ENCODE data around the gene SELENOH. TPM values are rescaled to one million over a fixed set of nuclear protein-coding genes. Genes with fewer than 3 reads are reported as not detected.
A peak's percentile ranks its signal among the peaks of the same experiment; 100 is the strongest.
"Not testable (repeated sequence)": the region's sequence is repeated elsewhere in the genome, so short reads cannot be mapped to it uniquely, and the experiment has no call there.

Gene SELENOH
- total RNA-seq, 4 donors from 2014 or later, result 130 to 271 (median 169) TPM

DNA sequence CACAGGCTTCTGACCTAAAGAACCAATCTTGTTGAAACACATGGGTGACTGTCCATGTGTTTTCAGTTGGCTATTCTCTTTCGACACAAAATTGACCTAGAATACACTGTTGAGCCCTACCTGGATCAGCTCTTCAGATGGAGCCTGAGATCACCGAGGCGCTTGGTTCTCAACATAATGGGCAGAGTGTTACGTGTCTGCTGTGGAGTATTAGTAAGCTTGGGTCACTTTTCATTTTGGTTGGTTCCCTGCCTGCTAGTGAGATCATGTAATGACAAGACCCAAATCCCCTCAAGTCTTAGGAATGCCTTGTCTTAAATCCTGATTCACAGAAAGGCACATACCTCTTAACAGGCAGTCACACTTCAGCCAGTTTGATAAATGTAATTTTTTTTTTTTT is 38.0 kb upstream of the SELENOH start:
- peaks cover 10 to 23% of the 10 kb centered on the region in 2 donors for H3K4me1 ChIP-seq
- H3K36me3 ChIP-seq, result peaks cover 24 to 30% of the 10 kb centered on the region in 2 donors
- TF ChIP-seq, protein P1, sequence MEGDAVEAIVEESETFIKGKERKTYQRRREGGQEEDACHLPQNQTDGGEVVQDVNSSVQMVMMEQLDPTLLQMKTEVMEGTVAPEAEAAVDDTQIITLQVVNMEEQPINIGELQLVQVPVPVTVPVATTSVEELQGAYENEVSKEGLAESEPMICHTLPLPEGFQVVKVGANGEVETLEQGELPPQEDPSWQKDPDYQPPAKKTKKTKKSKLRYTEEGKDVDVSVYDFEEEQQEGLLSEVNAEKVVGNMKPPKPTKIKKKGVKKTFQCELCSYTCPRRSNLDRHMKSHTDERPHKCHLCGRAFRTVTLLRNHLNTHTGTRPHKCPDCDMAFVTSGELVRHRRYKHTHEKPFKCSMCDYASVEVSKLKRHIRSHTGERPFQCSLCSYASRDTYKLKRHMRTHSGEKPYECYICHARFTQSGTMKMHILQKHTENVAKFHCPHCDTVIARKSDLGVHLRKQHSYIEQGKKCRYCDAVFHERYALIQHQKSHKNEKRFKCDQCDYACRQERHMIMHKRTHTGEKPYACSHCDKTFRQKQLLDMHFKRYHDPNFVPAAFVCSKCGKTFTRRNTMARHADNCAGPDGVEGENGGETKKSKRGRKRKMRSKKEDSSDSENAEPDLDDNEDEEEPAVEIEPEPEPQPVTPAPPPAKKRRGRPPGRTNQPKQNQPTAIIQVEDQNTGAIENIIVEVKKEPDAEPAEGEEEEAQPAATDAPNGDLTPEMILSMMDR (IDR thresholded peaks at IDR 0.05), result no peak
- peak in 1 of 2 donors; percentile 33 for TF ChIP-seq POLR2A (IDR thresholded peaks at IDR 0.05)
- no peak overlapping the region for H3K4me3 ChIP-seq (replicated peaks in 1 of 3)
- no peaks in the 10 kb centered on the region for H3K9me3 ChIP-seq
- H3K27ac ChIP-seq, result peak overlapping the region; percentile 71 to 77 (median 72)
- peak; percentile 62 to 68 for DNase-seq
- 29 to 36% methylated on average over 4 of the region's 4 CpGs for WGBS, 2 donors
- intact Hi-C loops (cut with DNase I), result no loop called here
- H3K27me3 ChIP-seq, result no peaks in the 10 kb centered on the region

DNA sequence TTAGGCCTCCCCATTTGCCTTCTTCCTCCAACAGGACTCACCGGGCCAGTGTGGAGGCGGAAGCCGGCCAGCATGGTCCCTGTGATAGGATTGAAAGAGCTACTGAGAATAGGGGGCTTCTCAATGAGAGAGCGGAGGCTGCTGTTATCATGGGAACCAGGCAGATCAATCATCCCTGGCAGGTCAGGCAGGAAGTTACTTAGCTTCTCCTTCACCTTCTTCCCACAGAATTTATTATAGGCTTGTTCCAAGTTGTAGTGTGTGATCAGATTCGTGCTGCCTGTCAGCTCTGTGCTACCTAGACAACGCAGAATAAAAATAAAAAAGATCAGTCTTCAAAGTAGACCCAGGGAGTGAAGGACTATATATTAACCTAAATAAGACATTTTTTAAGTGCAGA is 36.4 kb upstream of the SELENOH start:
- H3K4me3 ChIP-seq (replicated peaks in 1 of 3), result no peak overlapping the region
- intact Hi-C loops (cut with DNase I), result no loop called here
- TF ChIP-seq, protein P1 (IDR thresholded peaks at IDR 0.05), result no peak
- no peak for TF ChIP-seq POLR2A (IDR thresholded peaks at IDR 0.05)
- H3K27ac ChIP-seq, result peak overlapping the region in 1 of 3 donors; percentile 42
- no peaks in the 10 kb centered on the region for H3K9me3 ChIP-seq
- DNase-seq, result no peak
- H3K27me3 ChIP-seq, result no peaks in the 10 kb centered on the region
- 93 to 95% methylated on average over 6 of the region's 6 CpGs for WGBS, 2 donors
- peaks cover 9 to 14% of the 10 kb centered on the region in 2 donors for H3K36me3 ChIP-seq
- peaks cover 10 to 23% of the 10 kb centered on the region in 2 donors for H3K4me1 ChIP-seq

DNA sequence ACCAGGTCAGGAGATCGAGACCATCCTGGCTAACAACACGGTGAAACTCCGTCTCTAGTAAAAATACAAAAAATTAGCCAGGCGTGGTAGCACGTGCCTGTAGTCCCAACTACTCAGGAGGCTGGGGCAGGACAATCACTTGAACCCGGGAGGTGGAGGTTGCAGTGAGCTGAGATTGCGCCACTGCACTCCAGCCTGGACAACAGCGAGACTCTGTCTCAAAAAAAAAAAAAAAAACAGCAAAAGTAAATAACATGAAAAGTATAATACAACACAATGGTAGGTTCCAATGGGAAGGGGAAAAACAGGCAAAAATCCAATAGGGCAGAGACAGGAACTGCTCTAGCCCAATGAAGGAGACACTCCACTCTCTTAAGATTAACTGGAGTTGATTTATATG is 35.9 kb upstream of the SELENOH start:
- intact Hi-C loops (cut with DNase I); H3K9me3 ChIP-seq; H3K27me3 ChIP-seq; H3K4me3 ChIP-seq (replicated peaks in 1 of 3); DNase-seq: not testable (repeated sequence)
- H3K36me3 ChIP-seq, result peaks cover 4 to 11% of the 10 kb centered on the region in 2 donors
- 69 to 83% methylated on average over 8 of the region's 8 CpGs for WGBS, 2 donors
- peak overlapping the region in 1 of 3 donors; percentile 42 for H3K27ac ChIP-seq
- H3K4me1 ChIP-seq, result peaks cover 10 to 23% of the 10 kb centered on the region in 2 donors

DNA sequence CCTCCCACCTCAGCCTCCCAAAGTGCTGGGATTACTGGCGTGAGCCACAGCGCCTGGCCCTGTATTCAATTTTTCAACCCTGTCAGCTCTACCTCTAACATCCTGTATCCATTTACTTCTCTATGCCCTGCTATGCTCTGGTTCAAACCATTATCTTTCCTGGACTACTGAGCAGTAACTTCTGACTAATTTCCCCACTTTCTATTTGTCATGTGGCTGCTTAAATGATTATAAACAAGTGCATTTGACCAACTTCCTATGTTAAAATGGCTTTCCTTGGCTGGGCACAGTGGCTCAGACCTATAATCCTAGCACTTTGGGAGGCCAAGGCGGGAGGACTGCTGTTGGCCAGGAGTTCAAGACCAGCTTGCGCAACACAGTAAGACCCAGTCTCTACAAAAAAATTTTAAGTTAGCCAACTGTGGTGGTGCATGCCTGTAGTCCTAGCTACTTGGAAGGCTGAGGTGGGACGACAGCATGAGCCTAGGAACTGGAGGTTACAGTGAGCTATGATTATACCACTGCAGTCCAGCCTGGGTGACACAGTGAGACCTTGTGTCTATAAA is 31.4 kb upstream of the SELENOH start:
- no peak for DNase-seq
- Histone ChIP-seq H3K9me3 (no peaks in the 10 kb centered on the region), H3K4me1 (peaks cover 21 to 29% of the 10 kb centered on the region in 2 donors), H3K36me3 (peaks cover 0 to under 1% of the 10 kb centered on the region in 2 donors), H3K4me3 (replicated peaks in 1 of 3) (no peak overlapping the region), H3K27me3 (no peaks in the 10 kb centered on the region), H3K27ac (no peak overlapping the region)
- WGBS, 2 donors, result 96 to 97% methylated on average over 5 of the region's 5 CpGs
- TF ChIP-seq, protein P1 (IDR thresholded peaks at IDR 0.05), result no peak
- TF ChIP-seq POLR2A (IDR thresholded peaks at IDR 0.05), result no peak
- intact Hi-C loops (cut with DNase I), result loop anchor here (5.0 kb wide), 1 partner anchor 33 kb away; no protein-coding TSS in a partner anchor

DNA sequence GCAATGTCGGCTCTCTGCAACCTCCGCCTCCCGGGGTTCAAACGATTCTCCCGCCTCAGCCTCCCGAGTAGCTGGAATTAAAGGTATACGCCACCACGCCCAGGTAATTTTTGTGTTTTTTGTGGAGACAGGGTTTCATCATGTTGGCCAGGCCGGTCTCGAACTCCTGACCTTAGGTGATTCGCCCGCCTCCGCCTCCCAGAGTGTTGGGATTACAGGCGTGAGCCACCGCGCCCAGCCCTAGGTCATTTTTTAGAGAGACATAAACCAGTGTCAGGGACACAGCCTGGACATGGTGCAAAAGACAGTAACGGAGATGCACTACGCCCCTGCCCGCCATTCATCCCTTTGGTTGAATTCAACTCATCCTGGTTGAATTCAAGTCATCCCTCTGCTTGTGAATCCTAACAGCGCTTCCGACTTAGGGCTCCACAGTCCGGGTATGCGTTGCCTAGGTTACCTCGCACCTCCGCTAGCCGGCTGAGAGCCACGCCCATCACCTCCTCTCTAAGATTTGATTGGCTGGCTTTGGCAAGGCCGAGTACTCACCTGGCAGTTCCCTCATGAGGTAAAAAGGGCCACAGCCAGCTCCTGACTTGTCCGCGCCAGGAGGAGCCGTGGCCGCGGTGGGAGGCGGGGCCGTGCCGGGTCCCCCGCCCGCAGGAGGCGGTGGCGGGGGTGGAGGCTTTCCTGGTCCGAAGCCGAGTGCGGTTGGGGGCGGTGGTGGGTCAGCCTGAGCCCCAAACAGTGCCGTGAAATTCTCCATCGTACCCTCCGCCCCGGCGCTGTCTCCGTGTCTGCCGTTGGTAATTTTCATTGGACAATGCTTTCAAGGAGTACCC is 29.7 kb upstream of the SELENOH start, which contains the start of gene MED19:
TSS of gene MED19 (minus strand) at position 802 of the 842 bp plus-strand sequence. CDS start at position 766, 36 bp downstream.
- 1 to 6% methylated on average over 19 to 43 of the region's 51 CpGs for WGBS, 2 donors
- Histone ChIP-seq H3K27ac (peak within 1 kb of the TSS; percentile 40 to 93 (median 71)), H3K4me1 (peaks cover 21 to 22% of the 10 kb centered on the region in 2 donors), H3K9me3 (no peaks in the 10 kb centered on the region), H3K4me3 (replicated peaks in 1 of 3) (peak within 1 kb of the TSS; percentile 49 to 78 (median 55)), H3K27me3 (no peaks in the 10 kb centered on the region), H3K36me3 (no peaks in the 10 kb centered on the region)
- peak; percentile 93 to 96 for DNase-seq
- TF ChIP-seq POLR2A (IDR thresholded peaks at IDR 0.05), result peak in 1 of 2 donors; percentile 69
- TF ChIP-seq, protein P1 (IDR thresholded peaks at IDR 0.05), result peak in 1 of 6 experiments; percentile 8
- intact Hi-C loops (cut with DNase I), result loop anchor here (5.0 kb wide), 1 partner anchor 34 kb away; no protein-coding TSS in a partner anchor

Measured in thyroid gland (tissue), 4 donors.